HCT116 (cell line): ENCODE measurements around the gene BMPER. TPM values are rescaled to one million over a fixed set of nuclear protein-coding genes. Genes with fewer than 3 reads are reported as not detected.

Experiments
- ATAC-seq: fragments of 200-7000 bp; cut with Tn5 transposase; 2 replicates; pipeline ENCODE4 v1.9.1; 2020; ENCODE audit warnings: mild to moderate bottlenecking, moderate library complexity
- Bru-seq: library from RNA; stranded (reverse); fragments of 400-500 nt; gene quantifications from one replicate; lab custom pipeline; 2021; lab: Mats Ljungman, UMichigan
- BruChase-seq, 2 experiments: library from RNA; stranded (reverse); fragments of 400-500 nt; gene quantifications; one replicate each; lab custom pipeline; 2021; lab: Mats Ljungman, UMichigan
- BruUV-seq: library from RNA; stranded (reverse); fragments of 400-500 nt; replicated peaks from 2 replicates; lab custom pipeline; 2021; lab: Mats Ljungman, UMichigan
- CTCF ChIA-PET: fragments of 300-600 bp; sonication (Branson Sonifier 250); formaldehyde crosslinking; loops from one replicate; lab custom pipeline; 2021; ENCODE audit warnings: antibody characterized with exemption; lab: Charles Lee
- POLR2A ChIA-PET: fragments of 300-600, 350-600 bp; sonication (Branson Sonifier 250); formaldehyde crosslinking; loops from one replicate; lab custom pipeline; 2021; ENCODE audit warnings: antibody characterized with exemption; lab: Charles Lee
- RAD21 ChIA-PET, 2 experiments: fragments of 300-600 bp; sonication (Branson Sonifier 250); formaldehyde crosslinking; loops; one replicate each; lab custom pipeline; 2023; ENCODE audit warnings: low total read pairs in 2 of 2; ENCODE audit not compliant: uncharacterized antibody in 2 of 2, unreplicated experiment in 2 of 2, low non-redundant PET in 1 of 2; lab: Charles Lee
- DNase-seq: peaks from one replicate; pipeline ENCODE4 v3.0.0-alpha.2; 2010; ENCODE audit warnings: low read depth, low spot score
- H2AFZ ChIP-seq: fragments of 200-600 bp; shearing (Covaris generic), sonication (generic); 2 replicates; pipeline ENCODE4 v1.6.1; 2017; ENCODE audit warnings: low read depth, mixed run types, mixed read lengths, antibody characterized with exemption, low read length; ENCODE audit not compliant: poor library complexity, severe bottlenecking
- H3K27ac ChIP-seq: 2 replicates; pipeline ENCODE4 v1.5.1; 2012; ENCODE audit warnings: low read depth, low read length
- H3K27me3 ChIP-seq: fragments of 200-600 bp; sonication (generic); 2 replicates; pipeline ENCODE4 v1.6.1; 2016; ENCODE audit warnings: mixed run types, low read length, mixed read lengths; ENCODE audit not compliant: insufficient read depth
- H3K36me3 ChIP-seq, 2 experiments: fragments of 200-500 bp in 1 of 2; fragments of 200-600 bp in 1 of 2; sonication (Bioruptor generic) in 1 of 2; sonication (generic) in 1 of 2; 2 replicates each; pipeline versions ENCODE4 v1.5.1 to v1.6.1; 2014 to 2016; ENCODE audit warnings: low read length in 2 of 2, inconsistent platforms in 1 of 2, mixed read lengths in 1 of 2, mixed run types in 1 of 2; ENCODE audit not compliant: insufficient read depth in 2 of 2, control insufficient read depth in 1 of 2
- H3K4me1 ChIP-seq, 2 experiments: fragments of 200-600 bp in 1 of 2; sonication (generic) in 1 of 2; 2 replicates each; pipeline versions ENCODE4 v1.5.1 to v1.6.1; 2012 to 2017; ENCODE audit warnings: low read length in 2 of 2, inconsistent platforms in 1 of 2, mild to moderate bottlenecking in 1 of 2, mixed read lengths in 1 of 2, mixed run types in 1 of 2, moderate library complexity in 1 of 2; ENCODE audit not compliant: insufficient read depth in 2 of 2, control insufficient read depth in 1 of 2
- H3K4me2 ChIP-seq: fragments of 200-600 bp; sonication (generic); 2 replicates; pipeline ENCODE4 v1.6.1; 2017; ENCODE audit warnings: mixed run types, low read length, mixed read lengths
- H3K4me3 ChIP-seq, 2 experiments: fragments of 200-600 bp in 1 of 2; sonication (generic) in 1 of 2; replicated peaks in 1 of 2; 2 replicates each; pipeline ENCODE4 v1.5.1; 2011 to 2016; ENCODE audit warnings: low read length in 2 of 2, control low read depth in 1 of 2, low read depth in 1 of 2, mild to moderate bottlenecking in 1 of 2, mixed read lengths in 1 of 2, mixed run types in 1 of 2
- H3K79me2 ChIP-seq: fragments of 200-600 bp; sonication (generic); 2 replicates; pipeline ENCODE4 v1.6.1; 2017; ENCODE audit warnings: mild to moderate bottlenecking, mixed run types, low read length, moderate library complexity, mixed read lengths; ENCODE audit not compliant: insufficient read depth
- H3K9ac ChIP-seq: fragments of 200-600 bp; sonication (generic); 2 replicates; pipeline ENCODE4 v1.6.1; 2016; ENCODE audit warnings: low read length, mixed read lengths
- H3K9me2 ChIP-seq: fragments of 200-600 bp; sonication (generic), shearing (Covaris generic); 2 replicates; pipeline ENCODE4 v1.6.1; 2017; ENCODE audit warnings: mixed run types, mild to moderate bottlenecking, moderate library complexity; ENCODE audit not compliant: insufficient read depth
- H3K9me3 ChIP-seq, 2 experiments: fragments of 200-500 bp in 1 of 2; fragments of 200-600 bp in 1 of 2; sonication (Bioruptor generic) in 1 of 2; sonication (generic) in 1 of 2; 2 replicates each; pipeline ENCODE4 v1.6.1; 2014 to 2017; ENCODE audit warnings: low read length in 2 of 2, mixed read lengths in 2 of 2, inconsistent platforms in 1 of 2, low read depth in 1 of 2, mild to moderate bottlenecking in 1 of 2, mixed run types in 1 of 2, moderate library complexity in 1 of 2; ENCODE audit not compliant: control insufficient read depth in 1 of 2, insufficient read depth in 1 of 2
- H4K20me1 ChIP-seq: fragments of 200-600 bp; sonication (generic), shearing (Covaris generic); 2 replicates; pipeline ENCODE4 v1.6.1; 2017; ENCODE audit warnings: mixed run types, mild to moderate bottlenecking, moderate library complexity; ENCODE audit not compliant: insufficient read depth
- EGR1 ChIP-seq: IDR thresholded peaks from 2 replicates; pipeline ENCODE4 v1.6.1; 2012; ENCODE audit warnings: low read depth
- ELF1 ChIP-seq: IDR thresholded peaks from 2 replicates; pipeline ENCODE4 v1.6.1; 2012; ENCODE audit warnings: low read depth, borderline replicate concordance
- EZH2 ChIP-seq: fragments of 200-600 bp; sonication (generic); IDR thresholded peaks from 2 replicates; pipeline ENCODE4 v1.6.1; 2017; ENCODE audit warnings: antibody characterized with exemption, mixed run types
- EZH2phosphoT487 ChIP-seq: fragments of 200-600 bp; IDR thresholded peaks from 2 replicates; pipeline ENCODE4 v1.6.1; 2018; ENCODE audit warnings: antibody characterized with exemption, borderline replicate concordance
- FOSL1 ChIP-seq: IDR thresholded peaks from 2 replicates; pipeline ENCODE4 v1.6.1; 2012; ENCODE audit warnings: low read depth
- JUND ChIP-seq: IDR thresholded peaks from 2 replicates; pipeline ENCODE4 v1.6.1; 2012
- POLR2A ChIP-seq: IDR thresholded peaks from 2 replicates; pipeline ENCODE4 v1.7.0; 2011; ENCODE audit warnings: borderline replicate concordance; ENCODE audit not compliant: insufficient read depth, insufficient read length; ENCODE audit errors: extremely low read depth
- SP1 ChIP-seq: IDR thresholded peaks from 2 replicates; pipeline ENCODE4 v1.6.1; 2012; ENCODE audit warnings: low read depth
- SRF ChIP-seq: IDR thresholded peaks from 2 replicates; pipeline ENCODE4 v1.6.1; 2012; ENCODE audit warnings: low read depth
- YY1 ChIP-seq: IDR thresholded peaks from 2 replicates; pipeline ENCODE4 v1.6.1; 2011; ENCODE audit warnings: low read length, low read depth, moderate library complexity, mild to moderate bottlenecking; ENCODE audit not compliant: insufficient replicate concordance; ENCODE audit errors: extremely low read depth
- intact Hi-C: fragments of 100-400 bp; cut with micrococcal nuclease; formaldehyde crosslinking; loops from 2 replicates; pipeline ENCODE4 v1.10.0; 2022
- long read RNA-seq: library from polyadenylated mRNA; unstranded; transcript quantifications from one replicate; pipeline ENCODE4 v2.0.0, GENCODE V29; 2021; ENCODE audit not compliant: unreplicated experiment
- polyA plus RNA-seq: library from polyadenylated mRNA; unstranded; fragments of >200 nt; gene quantifications from 2 replicates; pipeline ENCODE4 v1.2.1, GENCODE V29; 2012; ENCODE audit warnings: missing spikeins
- total RNA-seq: library from RNA; stranded (reverse); gene quantifications from one replicate; pipeline ENCODE4 v1.2.1, GENCODE V29; 2021; ENCODE audit not compliant: unreplicated experiment
- TF ChIP-seq, protein P1 (sequence below), 3 experiments: fragments of 200-600 bp in 1 of 3; sonication (generic) in 1 of 3; IDR thresholded peaks in 2 of 3; conservative IDR thresholded peaks in 1 of 3; 2 replicates each; pipeline ENCODE4 v1.5.1; 2012 to 2017; ENCODE audit warnings: low read depth in 2 of 3, low read length in 2 of 3, antibody characterized with exemption in 1 of 3, borderline replicate concordance in 1 of 3, control low read depth in 1 of 3, mild to moderate bottlenecking in 1 of 3, mixed read lengths in 1 of 3, mixed run types in 1 of 3, moderate library complexity in 1 of 3; ENCODE audit not compliant: insufficient read depth in 1 of 3
- TF ChIP-seq, protein P2 (sequence below): IDR thresholded peaks from 2 replicates; pipeline ENCODE4 v1.6.1; 2012; ENCODE audit warnings: low read depth
- TF ChIP-seq, protein P3 (sequence below): IDR thresholded peaks from 2 replicates; pipeline ENCODE4 v1.6.1; 2012

The BMPER gene
- total RNA-seq = not detected
- polyA plus RNA-seq = 0.03 TPM in 1 of 2 replicates, not detected in the other
- Bru-seq, nascent RNA = percentile 16 among the genes with signal in this experiment
- BruChase-seq, experiment 1, labeled RNA remaining after a 6-hour chase = percentile 16 among the genes with signal in this experiment
- percentile 19 among the genes with signal in this experiment for BruChase-seq, experiment 2, labeled RNA remaining after a 2-hour chase
- long read RNA-seq = 0 reads

DNA sequence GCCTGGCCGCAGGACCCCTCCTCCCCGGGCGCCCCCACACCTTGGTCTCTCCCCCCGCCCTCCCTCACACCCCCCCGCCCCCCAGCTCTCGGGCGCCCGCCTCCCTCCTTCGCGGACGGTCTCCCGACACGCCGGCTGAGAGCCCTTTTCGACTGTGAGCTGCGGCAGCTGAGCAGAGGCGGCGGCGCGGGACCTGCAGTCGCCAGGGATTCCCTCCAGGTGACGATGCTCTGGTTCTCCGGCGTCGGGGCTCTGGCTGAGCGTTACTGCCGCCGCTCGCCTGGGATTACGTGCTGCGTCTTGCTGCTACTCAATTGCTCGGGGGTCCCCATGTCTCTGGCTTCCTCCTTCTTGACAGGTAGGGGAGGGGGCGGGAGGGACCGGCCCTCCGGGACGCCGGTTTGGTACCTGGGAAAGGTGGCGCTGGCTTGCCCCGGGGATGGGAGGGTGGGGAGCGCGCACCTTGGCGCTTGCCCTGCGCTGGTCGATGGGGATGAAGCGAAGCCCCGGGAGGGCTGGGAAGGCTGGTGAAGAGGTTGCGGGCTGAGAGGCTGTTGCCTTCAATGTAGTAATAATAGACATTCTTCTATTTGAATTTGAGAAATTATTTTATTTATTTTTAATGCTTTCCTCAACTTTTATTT lies at the start of gene BMPER:
BMPER (plus strand) TSS at position 151 of the 644 bp plus-strand sequence; CDS start at position 226, 75 bp downstream.
- no TSS peak for BruUV-seq
- ATAC-seq = no peak
- Histone ChIP-seq H3K9me2 (no peaks in the 10 kb centered on the region), H4K20me1 (no peaks in the 10 kb centered on the region), H3K9me3 (no peaks in the 10 kb centered on the region), H3K79me2 (no peaks in the 10 kb centered on the region), H3K4me2 (peak within 1 kb of the TSS; percentile 74), H3K36me3 (no peaks in the 10 kb centered on the region), H3K27me3 (peaks cover 23% of the 10 kb centered on the region), H3K4me3 (peak within 1 kb of the TSS; percentile 38 to 53), H3K9ac (no peak within 1 kb of the TSS), H3K4me1 (peaks cover 0 to 7% of the 10 kb centered on the region in 2 experiments; a peak in 1 of 4 replicates), H2AFZ (no peak within 1 kb of the TSS), H3K27ac (no peak within 1 kb of the TSS; the same call in 1 of the 2 replicates)
- ChIA-PET CTCF (interaction anchor here (2.1 to 2.2 kb wide), 2 partner anchors 10 to 27 kb away, joined by 8 read pairs; no protein-coding TSS in a partner anchor), RAD21 (no interaction called here), POLR2A (no interaction called here)
- no peak for DNase-seq
- intact Hi-C loops = no loop called here
- TF ChIP-seq SRF (no peak), EZH2 (no peak), FOSL1 (no peak), POLR2A (no peak), EGR1 (no peak), ELF1 (no peak), SP1 (no peak), JUND (no peak), EZH2phosphoT487 (no peak), YY1 (no peak)
- TF ChIP-seq, protein P1, sequence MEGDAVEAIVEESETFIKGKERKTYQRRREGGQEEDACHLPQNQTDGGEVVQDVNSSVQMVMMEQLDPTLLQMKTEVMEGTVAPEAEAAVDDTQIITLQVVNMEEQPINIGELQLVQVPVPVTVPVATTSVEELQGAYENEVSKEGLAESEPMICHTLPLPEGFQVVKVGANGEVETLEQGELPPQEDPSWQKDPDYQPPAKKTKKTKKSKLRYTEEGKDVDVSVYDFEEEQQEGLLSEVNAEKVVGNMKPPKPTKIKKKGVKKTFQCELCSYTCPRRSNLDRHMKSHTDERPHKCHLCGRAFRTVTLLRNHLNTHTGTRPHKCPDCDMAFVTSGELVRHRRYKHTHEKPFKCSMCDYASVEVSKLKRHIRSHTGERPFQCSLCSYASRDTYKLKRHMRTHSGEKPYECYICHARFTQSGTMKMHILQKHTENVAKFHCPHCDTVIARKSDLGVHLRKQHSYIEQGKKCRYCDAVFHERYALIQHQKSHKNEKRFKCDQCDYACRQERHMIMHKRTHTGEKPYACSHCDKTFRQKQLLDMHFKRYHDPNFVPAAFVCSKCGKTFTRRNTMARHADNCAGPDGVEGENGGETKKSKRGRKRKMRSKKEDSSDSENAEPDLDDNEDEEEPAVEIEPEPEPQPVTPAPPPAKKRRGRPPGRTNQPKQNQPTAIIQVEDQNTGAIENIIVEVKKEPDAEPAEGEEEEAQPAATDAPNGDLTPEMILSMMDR (IDR thresholded peaks at IDR 0.05 in 2 of 3, conservative IDR thresholded peaks at IDR 0.05 in 1 of 3; ENCODE audit: borderline replicate concordance in 1 of 3, insufficient read depth in 1 of 3, low read depth in 2 of 3, low read length in 2 of 3) = no peak
- TF ChIP-seq, protein P2, sequence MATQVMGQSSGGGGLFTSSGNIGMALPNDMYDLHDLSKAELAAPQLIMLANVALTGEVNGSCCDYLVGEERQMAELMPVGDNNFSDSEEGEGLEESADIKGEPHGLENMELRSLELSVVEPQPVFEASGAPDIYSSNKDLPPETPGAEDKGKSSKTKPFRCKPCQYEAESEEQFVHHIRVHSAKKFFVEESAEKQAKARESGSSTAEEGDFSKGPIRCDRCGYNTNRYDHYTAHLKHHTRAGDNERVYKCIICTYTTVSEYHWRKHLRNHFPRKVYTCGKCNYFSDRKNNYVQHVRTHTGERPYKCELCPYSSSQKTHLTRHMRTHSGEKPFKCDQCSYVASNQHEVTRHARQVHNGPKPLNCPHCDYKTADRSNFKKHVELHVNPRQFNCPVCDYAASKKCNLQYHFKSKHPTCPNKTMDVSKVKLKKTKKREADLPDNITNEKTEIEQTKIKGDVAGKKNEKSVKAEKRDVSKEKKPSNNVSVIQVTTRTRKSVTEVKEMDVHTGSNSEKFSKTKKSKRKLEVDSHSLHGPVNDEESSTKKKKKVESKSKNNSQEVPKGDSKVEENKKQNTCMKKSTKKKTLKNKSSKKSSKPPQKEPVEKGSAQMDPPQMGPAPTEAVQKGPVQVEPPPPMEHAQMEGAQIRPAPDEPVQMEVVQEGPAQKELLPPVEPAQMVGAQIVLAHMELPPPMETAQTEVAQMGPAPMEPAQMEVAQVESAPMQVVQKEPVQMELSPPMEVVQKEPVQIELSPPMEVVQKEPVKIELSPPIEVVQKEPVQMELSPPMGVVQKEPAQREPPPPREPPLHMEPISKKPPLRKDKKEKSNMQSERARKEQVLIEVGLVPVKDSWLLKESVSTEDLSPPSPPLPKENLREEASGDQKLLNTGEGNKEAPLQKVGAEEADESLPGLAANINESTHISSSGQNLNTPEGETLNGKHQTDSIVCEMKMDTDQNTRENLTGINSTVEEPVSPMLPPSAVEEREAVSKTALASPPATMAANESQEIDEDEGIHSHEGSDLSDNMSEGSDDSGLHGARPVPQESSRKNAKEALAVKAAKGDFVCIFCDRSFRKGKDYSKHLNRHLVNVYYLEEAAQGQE = no peak
- TF ChIP-seq, protein P3, sequence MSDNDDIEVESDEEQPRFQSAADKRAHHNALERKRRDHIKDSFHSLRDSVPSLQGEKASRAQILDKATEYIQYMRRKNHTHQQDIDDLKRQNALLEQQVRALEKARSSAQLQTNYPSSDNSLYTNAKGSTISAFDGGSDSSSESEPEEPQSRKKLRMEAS = no peak
